LNCaP clone FGC (cell line): Measurements from ENCODE around the gene RFC2.

ENCODE experiments used
- DNase-seq: peaks from one replicate; pipeline ENCODE4 v3.0.0-alpha.2; 2011; ENCODE audit warnings: low read depth
- H3K4me3 ChIP-seq: 2 replicates; pipeline ENCODE4 v1.5.1; 2011; ENCODE audit warnings: mild to moderate bottlenecking, low read depth, low read length, control low read depth
- TF ChIP-seq, protein P1 (sequence below): IDR thresholded peaks from 2 replicates; pipeline ENCODE4 v1.5.1; 2012; ENCODE audit warnings: mild to moderate bottlenecking; ENCODE audit not compliant: control insufficient read depth, insufficient read depth; ENCODE audit errors: extremely low read depth

The RFC2 gene

GRCh38 chr7:74222851-74223710 is 31.1 kb downstream of the RFC2 start:
- no peak overlapping the region for H3K4me3 ChIP-seq
- TF ChIP-seq, protein P1, sequence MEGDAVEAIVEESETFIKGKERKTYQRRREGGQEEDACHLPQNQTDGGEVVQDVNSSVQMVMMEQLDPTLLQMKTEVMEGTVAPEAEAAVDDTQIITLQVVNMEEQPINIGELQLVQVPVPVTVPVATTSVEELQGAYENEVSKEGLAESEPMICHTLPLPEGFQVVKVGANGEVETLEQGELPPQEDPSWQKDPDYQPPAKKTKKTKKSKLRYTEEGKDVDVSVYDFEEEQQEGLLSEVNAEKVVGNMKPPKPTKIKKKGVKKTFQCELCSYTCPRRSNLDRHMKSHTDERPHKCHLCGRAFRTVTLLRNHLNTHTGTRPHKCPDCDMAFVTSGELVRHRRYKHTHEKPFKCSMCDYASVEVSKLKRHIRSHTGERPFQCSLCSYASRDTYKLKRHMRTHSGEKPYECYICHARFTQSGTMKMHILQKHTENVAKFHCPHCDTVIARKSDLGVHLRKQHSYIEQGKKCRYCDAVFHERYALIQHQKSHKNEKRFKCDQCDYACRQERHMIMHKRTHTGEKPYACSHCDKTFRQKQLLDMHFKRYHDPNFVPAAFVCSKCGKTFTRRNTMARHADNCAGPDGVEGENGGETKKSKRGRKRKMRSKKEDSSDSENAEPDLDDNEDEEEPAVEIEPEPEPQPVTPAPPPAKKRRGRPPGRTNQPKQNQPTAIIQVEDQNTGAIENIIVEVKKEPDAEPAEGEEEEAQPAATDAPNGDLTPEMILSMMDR, result no peak
- DNase-seq, result no peak

GRCh38 chr7:74221713-74222112 is 32.5 kb downstream of the RFC2 start:
- TF ChIP-seq, protein P1, result no peak
- H3K4me3 ChIP-seq, result no peak overlapping the region
- no peak for DNase-seq

DNA sequence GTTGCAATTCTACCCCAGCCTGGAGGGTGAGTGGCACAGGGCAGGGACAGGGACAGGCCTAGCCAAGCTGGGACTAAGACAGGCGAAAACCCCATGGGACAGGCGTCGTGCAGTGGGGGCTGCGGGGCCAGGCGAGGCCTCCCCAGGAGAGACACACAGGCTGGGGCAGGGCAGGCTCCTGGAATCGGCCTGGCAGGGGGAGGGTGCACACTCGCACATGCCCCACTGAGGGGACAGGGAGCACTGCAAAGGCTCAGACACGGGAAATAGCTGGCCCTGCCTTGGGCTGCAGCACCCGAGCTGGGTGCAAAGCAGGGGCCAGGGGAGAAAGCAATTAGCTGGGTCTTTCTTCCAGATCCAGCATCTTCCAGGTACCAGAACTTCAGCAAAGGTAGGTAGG is 34.0 kb downstream of the RFC2 start:
- H3K4me3 ChIP-seq, result no peak overlapping the region
- TF ChIP-seq, protein P1, result no peak
- DNase-seq, result no peak

- DNase-seq, result no peak
- H3K4me3 ChIP-seq, result no peak overlapping the region
- TF ChIP-seq, protein P1, result no peak
Observed at GRCh38 chr7:74219416-74219815, 34.8 kb downstream of the RFC2 start.

DNA sequence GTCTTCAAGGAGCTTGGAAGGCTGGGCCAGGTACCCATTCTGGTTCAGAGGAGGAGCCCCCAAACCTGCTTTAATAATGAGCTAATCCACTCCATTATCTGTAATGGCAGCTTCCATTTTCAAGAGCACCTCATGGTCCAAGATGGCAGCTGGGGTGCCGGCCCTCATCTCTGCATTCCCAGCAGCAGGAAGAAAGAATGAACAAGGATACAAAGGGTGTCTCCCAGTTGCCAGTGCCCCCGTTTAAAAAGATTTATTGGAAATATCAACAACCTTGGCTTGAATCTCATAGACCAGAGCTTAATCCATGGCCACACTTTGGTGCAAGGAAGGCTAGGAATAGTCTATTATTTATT is 35.9 kb downstream of the RFC2 start:
- TF ChIP-seq, protein P1, result no peak
- DNase-seq, result no peak
- no peak overlapping the region for H3K4me3 ChIP-seq

- no peak for DNase-seq
- TF ChIP-seq, protein P1, result no peak
- no peak overlapping the region for H3K4me3 ChIP-seq
Observed at GRCh38 chr7:74217455-74218342, 36.5 kb downstream of the RFC2 start.
